Measurements from ENCODE around the gene SQOR.
"Not testable (repeated sequence)": the region's sequence is repeated elsewhere in the genome, so short reads cannot be mapped to it uniquely, and the experiment has no call there.

The SQOR gene

GRCh38 chr15:45646220-45646619 lies 11.4 kb downstream of the SQOR start:
- H3K4me2 ChIP-seq, result peak overlapping the region in 5 of 11 experiments; percentile 66 to 95 (median 70); a peak in 9 of 22 replicates
- peaks cover 6 to 54% (median 14%) of the 10 kb centered on the region in 11 experiments for H3K9me3 ChIP-seq (replicated peaks in 1 of 11)
- H3K36me3 ChIP-seq, result peaks cover 0 to 75% (median 0%) of the 10 kb centered on the region in 11 experiments; a peak in 10 of 22 replicates
- peaks cover 0 to 33% (median 0%) of the 10 kb centered on the region in 11 experiments; a peak in 3 of 22 replicates for H4K20me1 ChIP-seq
- TF ChIP-seq Cebpa-rat (IDR thresholded peaks at IDR 0.05), result no peak
- H3K9ac ChIP-seq, result peak overlapping the region in 1 of 11 experiments; percentile 32; a peak in 1 of 22 replicates
- peak overlapping the region in 4 of 11 experiments; percentile 28 to 53 (median 47); a peak in 4 of 22 replicates for H3K27ac ChIP-seq
- H3K27me3 ChIP-seq, result no peaks in the 10 kb centered on the region
- peaks cover 0 to 98% (median 51%) of the 10 kb centered on the region in 10 experiments; a peak in 14 of 20 replicates for H3K4me1 ChIP-seq
- H3K4me3 ChIP-seq, result no peak overlapping the region; a peak in 1 of 20 replicates

GRCh38 chr15:45647828-45648227 lies 13.0 kb downstream of the SQOR start:
- peak overlapping the region in 2 of 11 experiments; percentile 39 to 41; a peak in 3 of 22 replicates for H3K27ac ChIP-seq
- no peak for TF ChIP-seq Cebpa-rat (IDR thresholded peaks at IDR 0.05)

GRCh38 chr15:45648521-45649200 lies 13.8 kb downstream of the SQOR start:
- peaks cover 0 to 98% (median 50%) of the 10 kb centered on the region in 10 experiments; a peak in 16 of 20 replicates for H3K4me1 ChIP-seq
- peak overlapping the region in 5 of 11 experiments; percentile 16 to 66 (median 57); a peak in 9 of 22 replicates for H3K4me2 ChIP-seq

More at GRCh38 chr15:45647828-45648227, 13.0 kb downstream of the SQOR start:
- Histone ChIP-seq H3K36me3 (peaks cover 0 to 76% (median 0%) of the 10 kb centered on the region in 11 experiments; a peak in 10 of 22 replicates), H3K4me1 (peaks cover 0 to 98% (median 44%) of the 10 kb centered on the region in 10 experiments; a peak in 14 of 20 replicates), H3K27me3 (no peaks in the 10 kb centered on the region), H4K20me1 (peaks cover 0 to 19% (median 0%) of the 10 kb centered on the region in 11 experiments; a peak in 3 of 22 replicates), H3K4me2 (peak overlapping the region in 4 of 11 experiments; percentile 18 to 66 (median 60); a peak in 6 of 22 replicates), H3K9me3 (replicated peaks in 1 of 11) (peaks cover 8 to 47% (median 17%) of the 10 kb centered on the region in 11 experiments), H3K4me3 (no peak overlapping the region), H3K9ac (no peak overlapping the region)

GRCh38 chr15:45650007-45650406 lies 15.2 kb downstream of the SQOR start:
- H3K27me3 ChIP-seq, H3K4me3 ChIP-seq: not testable (repeated sequence)
- Histone ChIP-seq H3K9me3 (replicated peaks in 1 of 11) (peaks cover 8 to 33% (median 17%) of the 10 kb centered on the region in 11 experiments), H3K4me2 (peak overlapping the region in 5 of 11 experiments; percentile 41 to 74 (median 57); a peak in 10 of 22 replicates), H3K27ac (peak overlapping the region in 7 of 11 experiments; percentile 0 to 67 (median 59); a peak in 11 of 22 replicates), H3K36me3 (peaks cover 0 to 55% (median 0%) of the 10 kb centered on the region in 11 experiments; a peak in 10 of 22 replicates), H4K20me1 (peaks cover 0 to 12% (median 0%) of the 10 kb centered on the region in 11 experiments; a peak in 3 of 22 replicates), H3K4me1 (peaks cover 0 to 98% (median 55%) of the 10 kb centered on the region in 10 experiments; a peak in 16 of 20 replicates), H3K9ac (peak overlapping the region in 2 of 11 experiments; percentile 21 to 42; a peak in 2 of 22 replicates)

More at GRCh38 chr15:45648521-45649200, 13.8 kb downstream of the SQOR start:
- H3K9ac ChIP-seq, result peak overlapping the region in 1 of 11 experiments; percentile 3; a peak in 1 of 22 replicates
- no peak overlapping the region for H3K4me3 ChIP-seq
- peak overlapping the region in 4 of 11 experiments; percentile 19 to 67 (median 54); a peak in 9 of 22 replicates for H3K27ac ChIP-seq
- TF ChIP-seq Cebpa-rat (IDR thresholded peaks at IDR 0.05), result no peak
- peaks cover 0 to 15% (median 0%) of the 10 kb centered on the region in 11 experiments; a peak in 3 of 22 replicates for H4K20me1 ChIP-seq
- no peaks in the 10 kb centered on the region for H3K27me3 ChIP-seq
- peaks cover 0 to 68% (median 0%) of the 10 kb centered on the region in 11 experiments; a peak in 10 of 22 replicates for H3K36me3 ChIP-seq
- peaks cover 8 to 39% (median 17%) of the 10 kb centered on the region in 11 experiments for H3K9me3 ChIP-seq (replicated peaks in 1 of 11)

- peaks cover 0 to 53% (median 0%) of the 10 kb centered on the region in 11 experiments; a peak in 10 of 22 replicates for H3K36me3 ChIP-seq
- H3K27me3 ChIP-seq, result no peaks in the 10 kb centered on the region
- peaks cover 0 to 98% (median 49%) of the 10 kb centered on the region in 10 experiments; a peak in 16 of 20 replicates for H3K4me1 ChIP-seq
- TF ChIP-seq Cebpa-rat (IDR thresholded peaks at IDR 0.05), result no peak
- H3K9ac ChIP-seq, result no peak overlapping the region
- H3K4me3 ChIP-seq, result no peak overlapping the region
- peak overlapping the region in 5 of 11 experiments; percentile 84 to 89 (median 88); a peak in 8 of 22 replicates for H3K27ac ChIP-seq
- H3K9me3 ChIP-seq (replicated peaks in 1 of 11), result peaks cover 8 to 32% (median 17%) of the 10 kb centered on the region in 11 experiments
- H4K20me1 ChIP-seq, result peaks cover 0 to 4% (median 0%) of the 10 kb centered on the region in 11 experiments; a peak in 3 of 22 replicates
- peak overlapping the region in 5 of 11 experiments; percentile 2 to 94 (median 78); a peak in 8 of 22 replicates for H3K4me2 ChIP-seq
Measured at GRCh38 chr15:45650889-45651525, 16.2 kb downstream of the SQOR start.

GRCh38 chr15:45653702-45654424 lies 19.0 kb downstream of the SQOR start:
- H3K27me3 ChIP-seq, result no peaks in the 10 kb centered on the region
- peaks cover 0 to 99% (median 42%) of the 10 kb centered on the region in 10 experiments; a peak in 16 of 20 replicates for H3K4me1 ChIP-seq
- peaks cover 8 to 28% (median 17%) of the 10 kb centered on the region in 11 experiments for H3K9me3 ChIP-seq (replicated peaks in 1 of 11)
- peak overlapping the region; percentile 23 to 89 (median 73); a peak in 21 of 22 replicates for H3K27ac ChIP-seq
- peak overlapping the region in 8 of 11 experiments; percentile 4 to 74 (median 60); a peak in 14 of 22 replicates for H3K9ac ChIP-seq
- TF ChIP-seq Cebpa-rat (IDR thresholded peaks at IDR 0.05), result peak; percentile 14 to 93 (median 81); a peak in 16 of 22 replicates
- peaks cover 0 to 51% (median 0%) of the 10 kb centered on the region in 11 experiments; a peak in 10 of 22 replicates for H3K36me3 ChIP-seq
- H3K4me3 ChIP-seq, result peak overlapping the region in 2 of 10 experiments; percentile 1 to 5; a peak in 1 of 20 replicates
- peak overlapping the region in 10 of 11 experiments; percentile 21 to 94 (median 72); a peak in 18 of 22 replicates for H3K4me2 ChIP-seq
- H4K20me1 ChIP-seq, result no peaks in the 10 kb centered on the region; a peak in 1 of 22 replicates

- Histone ChIP-seq H3K9ac (peak overlapping the region in 7 of 11 experiments; percentile 4 to 74 (median 63); a peak in 12 of 22 replicates), H3K27ac (peak overlapping the region in 10 of 11 experiments; percentile 58 to 89 (median 78); a peak in 19 of 22 replicates), H4K20me1 (no peaks in the 10 kb centered on the region; a peak in 1 of 22 replicates), H3K4me1 (peaks cover 0 to 99% (median 37%) of the 10 kb centered on the region in 10 experiments; a peak in 16 of 20 replicates), H3K36me3 (peaks cover 0 to 51% (median 0%) of the 10 kb centered on the region in 11 experiments; a peak in 10 of 22 replicates), H3K4me2 (peak overlapping the region in 8 of 11 experiments; percentile 21 to 94 (median 78); a peak in 14 of 22 replicates), H3K27me3 (no peaks in the 10 kb centered on the region), H3K9me3 (replicated peaks in 1 of 11) (peaks cover 8 to 22% (median 17%) of the 10 kb centered on the region in 11 experiments), H3K4me3 (peak overlapping the region in 1 of 10 experiments; percentile 1; a peak in 1 of 20 replicates)
- no peak for TF ChIP-seq Cebpa-rat (IDR thresholded peaks at IDR 0.05)
Measured at GRCh38 chr15:45654749-45655148, 19.9 kb downstream of the SQOR start.

All from BLaER1 treated with 17β-estradiol and CSF1 and Interleukin-3, amounts not matched to agents 10 nM and 100 nM (cell line).